Stimulated activated CD4-positive, alpha-beta T cell treated with anti-CD3 and anti-CD28 coated beads, Interleukin-1b, Interleukin-23, amount 100 ng/mL, for 24 hours (primary cell): ENCODE results near the gene ATP5IF1.

Source experiments
- DNase-seq, 4 experiments: peaks; one replicate each; pipeline ENCODE4 v3.0.0-alpha.2; 2020; ENCODE audit warnings: low read depth in 4 of 4, low spot score in 1 of 4

ATP5IF1 gene

GRCh38 chr1:28235755-28236655 is at the start of gene ATP5IF1:
Gene ATP5IF1, plus strand, starts transcription at chr1:28236124. Its CDS starts 60 bp downstream, at chr1:28236184.
- peak; percentile 81 to 94 (median 90) for DNase-seq

GRCh38 chr1:28190337-28190979 is 45.5 kb upstream of the ATP5IF1 start:
- no peak for DNase-seq

DNA sequence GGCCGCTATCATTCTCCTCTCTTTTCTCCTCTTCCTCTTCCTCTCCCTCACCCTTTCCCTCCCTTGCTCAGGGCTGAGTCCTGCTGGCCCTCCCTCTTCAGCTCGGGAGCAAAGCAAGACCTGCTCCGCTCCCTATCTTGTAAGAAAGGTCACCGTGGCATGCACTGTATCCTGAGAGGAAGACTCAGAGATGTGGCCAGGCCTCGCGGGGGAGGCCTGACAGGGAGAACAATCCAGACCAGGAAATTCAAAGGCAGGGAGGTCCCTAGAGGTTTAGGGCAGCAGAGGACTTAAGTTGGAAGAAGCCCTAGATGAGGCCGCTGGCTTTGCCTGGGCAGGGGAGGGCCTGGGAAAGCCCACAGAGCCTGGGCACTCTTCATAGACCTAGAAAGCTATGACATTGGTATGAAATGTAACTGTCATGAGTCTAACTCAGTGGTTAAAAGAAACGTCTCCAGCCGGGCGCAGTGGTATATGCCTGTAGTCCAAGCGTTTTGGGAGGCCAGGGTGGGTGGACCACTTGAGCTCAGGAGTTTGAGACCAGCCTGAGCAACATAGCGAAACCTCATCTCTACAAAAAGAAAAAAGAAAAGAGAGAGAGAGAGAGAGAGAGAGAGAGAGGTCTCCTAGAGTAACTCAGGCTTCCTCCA is 44.8 kb upstream of the ATP5IF1 start:
- no peak for DNase-seq

DNA sequence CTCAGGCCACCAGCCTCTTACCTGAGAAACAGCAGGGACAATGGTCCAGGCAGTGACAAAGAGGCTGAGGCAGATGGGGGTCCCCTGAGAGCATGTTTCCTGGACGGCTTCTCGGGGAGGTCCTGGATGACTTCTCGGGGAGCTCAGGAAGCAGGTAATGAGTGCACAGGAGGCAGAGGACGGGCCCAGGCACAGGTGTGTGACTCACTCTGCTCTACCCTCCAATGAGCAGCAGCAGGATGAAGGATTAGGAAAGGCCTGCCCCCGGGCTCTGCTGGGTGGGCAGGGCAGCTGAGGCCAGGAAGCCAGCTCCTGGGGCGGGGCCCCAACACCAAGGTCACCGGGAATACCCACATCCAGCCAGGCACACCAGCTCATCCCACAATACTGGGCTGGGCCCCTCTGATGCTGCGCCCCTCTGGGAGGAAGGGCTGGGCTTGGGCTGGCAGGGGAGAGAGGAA is 42.2 kb upstream of the ATP5IF1 start:
- no peak for DNase-seq

DNA sequence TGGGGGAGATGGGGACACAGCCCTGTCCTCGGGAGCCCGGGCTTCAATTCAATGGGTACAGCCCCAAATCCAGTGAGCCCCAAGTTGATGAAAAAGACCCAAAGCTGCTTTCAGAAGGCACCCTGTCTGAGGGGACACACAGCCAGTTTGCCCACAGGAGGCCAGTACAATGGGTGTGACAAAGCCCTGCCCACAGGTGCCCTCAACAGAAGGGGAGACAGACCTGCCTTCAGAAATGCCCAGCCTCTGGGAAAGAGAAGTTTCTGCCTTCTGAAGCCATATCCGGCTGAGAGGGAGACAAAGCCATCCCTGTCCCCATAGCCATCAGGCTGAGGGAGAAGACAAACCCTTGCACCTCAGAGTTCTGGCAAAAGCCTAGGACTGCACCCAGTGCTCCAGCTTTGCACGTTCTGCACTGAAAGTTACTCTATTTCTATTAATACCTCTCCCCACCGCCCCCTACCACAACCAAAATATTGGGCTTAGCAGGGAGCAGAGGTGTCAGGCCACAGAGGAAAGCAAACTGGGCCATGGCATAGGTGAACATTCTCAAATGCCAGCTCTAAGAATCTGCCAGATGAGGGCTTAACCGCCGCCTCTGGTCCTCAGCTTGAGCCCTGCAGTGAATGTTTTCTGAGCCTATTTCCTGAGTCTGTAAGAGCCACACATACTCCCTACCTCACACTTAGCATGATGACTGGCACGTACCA is 41.4 kb upstream of the ATP5IF1 start:
- no peak for DNase-seq

GRCh38 chr1:28195780-28196179 is 40.1 kb upstream of the ATP5IF1 start:
- DNase-seq, result no peak

DNA sequence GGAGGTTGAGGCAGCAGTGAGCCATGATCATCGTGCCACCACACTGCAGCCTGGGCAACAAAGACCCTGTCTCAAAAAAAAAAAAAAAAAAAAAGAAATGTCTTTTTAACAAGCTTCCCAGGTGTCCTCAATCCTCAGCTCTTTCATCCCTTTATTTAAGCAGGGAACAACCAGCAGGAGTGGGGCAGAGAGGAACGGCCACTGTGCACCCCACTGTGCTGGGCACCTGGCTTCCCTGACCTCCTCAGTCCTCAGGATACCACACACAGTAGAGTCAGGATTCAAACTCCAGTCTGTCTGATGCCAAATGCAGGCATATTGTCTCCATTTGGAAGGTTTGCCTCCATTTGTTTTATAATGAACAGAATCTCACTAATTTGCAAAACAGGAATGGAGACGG is 39.6 kb upstream of the ATP5IF1 start:
- no peak for DNase-seq

GRCh38 chr1:28197682-28198415 is 38.1 kb upstream of the ATP5IF1 start:
- DNase-seq, result no peak

DNA sequence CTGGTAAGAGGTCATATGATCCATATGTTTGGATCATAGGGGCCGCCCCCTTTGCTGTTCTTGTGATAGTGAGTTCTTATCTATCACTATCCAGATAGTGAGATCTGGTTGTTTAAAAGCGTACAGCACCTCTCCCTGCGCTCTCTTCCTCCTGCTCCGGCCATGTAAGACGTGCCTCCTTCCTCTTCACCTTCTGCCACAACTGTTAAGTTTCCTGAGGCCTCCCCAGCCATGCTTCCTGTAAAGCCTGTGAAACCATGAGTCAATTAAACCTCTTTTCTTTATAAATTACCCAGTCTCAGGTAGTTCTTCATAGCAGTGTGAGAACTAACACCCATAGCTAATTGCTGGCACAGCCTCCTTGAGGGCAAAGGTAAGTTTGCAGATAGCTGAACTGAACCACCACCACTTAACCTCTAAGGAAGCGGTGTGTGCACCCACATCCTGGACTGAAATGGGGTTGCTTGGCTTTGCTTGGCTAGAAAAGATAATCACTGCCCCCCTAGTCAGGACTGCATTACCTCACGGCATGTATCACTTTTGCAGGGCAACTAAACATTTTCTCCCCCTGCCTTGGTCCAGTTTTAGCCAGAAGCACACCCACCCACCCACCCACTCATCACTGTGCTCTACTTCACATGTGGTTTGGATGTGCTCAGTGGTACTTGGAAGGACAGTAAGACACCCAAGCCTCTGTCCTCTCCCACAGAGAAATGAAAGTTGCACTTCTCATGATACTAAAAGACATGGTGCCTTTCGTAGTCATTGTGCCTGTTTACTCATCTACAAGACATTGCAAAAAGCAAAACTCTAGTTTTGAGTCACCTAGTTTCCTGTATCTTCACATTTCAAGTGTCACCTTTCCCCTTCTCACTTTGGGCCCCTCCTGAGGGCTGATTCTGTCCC is 36.3 kb upstream of the ATP5IF1 start:
- peak in 3 of 4 experiments; percentile 15 to 39 (median 18) for DNase-seq

- DNase-seq, result no peak
Observed at GRCh38 chr1:28200234-28200873, 35.6 kb upstream of the ATP5IF1 start.

DNA sequence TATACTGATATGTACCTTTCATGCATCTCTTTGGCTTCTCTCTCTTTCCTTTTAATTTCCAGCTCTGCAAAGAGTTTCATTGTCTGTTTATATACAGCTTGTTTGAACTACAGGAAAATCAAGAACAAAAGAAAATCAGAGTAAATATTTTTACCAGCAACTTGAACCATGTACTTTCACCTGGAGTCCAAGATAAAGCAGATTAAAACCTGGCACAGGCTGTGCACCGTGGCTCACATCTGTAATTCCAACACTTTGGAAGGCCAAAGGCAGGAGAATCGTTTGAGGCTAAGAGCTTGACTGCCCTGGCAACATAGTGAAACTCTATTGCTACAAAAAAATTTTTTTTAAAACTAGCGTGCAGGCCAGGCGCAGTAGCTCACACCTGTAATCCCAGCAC is 30.7 kb upstream of the ATP5IF1 start:
- DNase-seq, result no peak

DNA sequence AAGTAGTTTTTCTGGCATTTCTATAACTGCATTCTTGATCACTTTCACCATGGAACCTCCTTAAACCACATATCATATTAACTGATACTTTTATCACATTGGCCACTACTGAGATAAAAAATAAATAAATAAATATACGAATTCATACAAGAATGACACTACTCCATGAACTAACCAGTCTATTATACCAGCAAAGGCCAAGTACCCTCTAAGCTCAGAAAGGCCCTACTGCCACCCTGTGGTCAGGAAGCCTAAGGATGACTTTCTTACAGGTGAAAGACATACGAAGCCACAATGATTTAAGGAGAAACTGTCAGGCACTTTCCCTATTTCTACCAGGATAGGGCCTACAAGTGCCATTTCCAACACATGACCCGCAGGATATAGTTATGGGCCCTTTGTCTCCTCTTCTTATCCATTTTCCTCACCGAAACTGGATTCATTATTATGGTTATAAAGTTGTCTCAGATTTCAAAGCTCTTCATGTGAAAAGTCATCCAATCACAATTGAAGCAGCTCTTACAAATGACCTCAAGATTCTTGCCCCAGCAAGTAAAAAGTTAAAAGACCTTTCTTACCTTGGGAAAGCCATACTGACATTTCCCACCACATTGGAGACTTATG is 27.0 kb upstream of the ATP5IF1 start:
- DNase-seq, result peak in 2 of 4 experiments; percentile 29 to 35

DNA sequence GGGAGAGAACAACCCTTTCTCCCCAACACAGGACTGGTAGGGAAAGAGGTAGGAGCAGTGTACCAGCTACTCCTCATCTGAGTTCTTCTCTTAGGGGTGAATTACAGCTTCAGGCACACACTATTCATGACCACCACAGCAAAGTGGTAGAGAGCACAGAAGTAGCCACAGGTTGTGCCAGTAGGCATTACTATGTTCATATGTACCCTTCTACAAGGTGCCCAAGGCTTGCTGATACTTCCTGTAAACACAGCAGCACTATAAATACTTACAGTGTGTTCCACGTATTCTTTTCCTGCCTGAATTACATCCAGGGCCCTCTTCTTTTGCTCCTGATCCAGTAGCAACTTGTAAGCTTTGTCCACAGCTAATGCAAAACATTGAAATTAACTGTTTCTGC is 26.2 kb upstream of the ATP5IF1 start:
- DNase-seq, result no peak

- DNase-seq, result no peak
Observed at GRCh38 chr1:28213315-28213714, 22.6 kb upstream of the ATP5IF1 start.

GRCh38 chr1:28229089-28229488 is 6.8 kb upstream of the ATP5IF1 start:
- no peak for DNase-seq

- no peak for DNase-seq
Observed at GRCh38 chr1:28229996-28230395, 5.9 kb upstream of the ATP5IF1 start.

GRCh38 chr1:28232558-28233263 is 3.2 kb upstream of the ATP5IF1 start, which contains the start of gene DNAJC8:
Gene DNAJC8, minus strand, starts transcription at chr1:28233029. Its CDS starts 31 bp downstream, at chr1:28232998.
- peak; percentile 89 to 99 (median 94) for DNase-seq

- DNase-seq, result no peak
Observed at GRCh38 chr1:28233264-28233606, 2.7 kb upstream of the ATP5IF1 start.
